HepG2 (cell line): ENCODE data around the gene METTL1. TPM values are rescaled to one million over a fixed set of nuclear protein-coding genes. Genes with fewer than 3 reads are reported as not detected.

ENCODE experiments used
- ATAD3A ChIP-seq: sonication (generic); formaldehyde crosslinking; IDR thresholded peaks from 2 replicates; pipeline ENCODE4 v1.4.0; 2020; ENCODE audit warnings: missing genetic modification reagents
- CCDC6 ChIP-seq: sonication (generic); formaldehyde crosslinking; IDR thresholded peaks from 2 replicates; pipeline ENCODE4 v1.8.1; 2022; ENCODE audit warnings: mild to moderate bottlenecking, missing genetic modification reagents, moderate library complexity
- DNMT3B ChIP-seq: conservative IDR thresholded peaks from 2 replicates; pipeline ENCODE4 v1.6.1; 2016; ENCODE audit warnings: missing biosample characterization, control low read depth
- ESRRA ChIP-seq: sonication (generic); formaldehyde crosslinking; IDR thresholded peaks from 2 replicates; pipeline ENCODE4 v1.5.1; 2020; ENCODE audit warnings: mild to moderate bottlenecking, low read depth, missing genetic modification reagents
- HNF1B ChIP-seq: sonication (generic); formaldehyde crosslinking; IDR thresholded peaks from 2 replicates; pipeline ENCODE4 v1.5.1; 2020; ENCODE audit warnings: mild to moderate bottlenecking, moderate library complexity, missing genetic modification reagents
- KLF9 ChIP-seq: IDR thresholded peaks from 2 replicates; pipeline ENCODE4 v1.6.1; 2016; ENCODE audit warnings: low read depth
- LCORL ChIP-seq, 2 experiments: fragments of 450-650 bp in 1 of 2; sonication (generic) in 1 of 2; formaldehyde crosslinking in 1 of 2; IDR thresholded peaks; 2 replicates each; pipeline versions ENCODE4 v1.5.0 to v1.6.1; 2017 to 2020; ENCODE audit warnings: antibody characterized with exemption in 1 of 2, missing genetic modification reagents in 1 of 2
- MZF1 ChIP-seq: sonication (generic); formaldehyde crosslinking; IDR thresholded peaks from 2 replicates; pipeline ENCODE4 v1.8.1; 2023; ENCODE audit warnings: mild to moderate bottlenecking, missing genetic modification reagents, borderline replicate concordance
- RBM39 ChIP-seq: fragments of 200-400 bp; formaldehyde crosslinking; IDR thresholded peaks from one replicate; pipeline ENCODE4 v1.6.1; 2018; ENCODE audit warnings: antibody characterized with exemption, mild to moderate bottlenecking, low read depth, low read length; ENCODE audit not compliant: poor library complexity, severe bottlenecking
- RELA ChIP-seq: sonication (generic); formaldehyde crosslinking; IDR thresholded peaks from 2 replicates; pipeline ENCODE4 v1.4.0; 2020; ENCODE audit warnings: missing genetic modification reagents
- TARDBP ChIP-seq: sonication (generic); formaldehyde crosslinking; IDR thresholded peaks from 2 replicates; pipeline ENCODE4 v1.8.0; 2022; ENCODE audit warnings: mild to moderate bottlenecking, missing genetic modification reagents
- TGIF2 ChIP-seq: IDR thresholded peaks from 2 replicates; pipeline ENCODE4 v1.6.1; 2016; ENCODE audit warnings: control low read depth, missing compliant biosample characterization
- TRAFD1 ChIP-seq: sonication (generic); formaldehyde crosslinking; IDR thresholded peaks from 2 replicates; pipeline ENCODE4 v1.5.1; 2020; ENCODE audit warnings: missing genetic modification reagents, mild to moderate bottlenecking, borderline replicate concordance
- WIZ ChIP-seq: sonication (generic); formaldehyde crosslinking; IDR thresholded peaks from 2 replicates; pipeline ENCODE4 v1.5.1; 2020; ENCODE audit warnings: mild to moderate bottlenecking, missing genetic modification reagents
- ZBTB14 ChIP-seq: sonication (generic); formaldehyde crosslinking; IDR thresholded peaks from 2 replicates; pipeline ENCODE4 v1.4.0; 2020; ENCODE audit warnings: missing genetic modification reagents
- ZFP37 ChIP-seq: sonication (generic); formaldehyde crosslinking; IDR thresholded peaks from 2 replicates; pipeline ENCODE4 v1.4.0; 2020; ENCODE audit warnings: missing genetic modification reagents, borderline replicate concordance
- ZFP91 ChIP-seq: sonication (generic); formaldehyde crosslinking; IDR thresholded peaks from 2 replicates; pipeline ENCODE4 v1.9.0; 2022; ENCODE audit warnings: missing genetic modification reagents, mild to moderate bottlenecking, borderline replicate concordance
- ZMYM2 ChIP-seq: sonication (generic); formaldehyde crosslinking; IDR thresholded peaks from 2 replicates; pipeline ENCODE4 v1.8.0; 2022; ENCODE audit warnings: mild to moderate bottlenecking, missing genetic modification reagents
- ZNF234 ChIP-seq: sonication (generic); formaldehyde crosslinking; conservative IDR thresholded peaks from 2 replicates; pipeline ENCODE4 v1.5.1; 2020; ENCODE audit warnings: mild to moderate bottlenecking, missing genetic modification reagents
- ZNF770 ChIP-seq: sonication (generic); formaldehyde crosslinking; IDR thresholded peaks from 2 replicates; pipeline ENCODE4 v1.5.0; 2020; ENCODE audit warnings: mild to moderate bottlenecking, missing genetic modification reagents
- polyA plus RNA-seq, 8 experiments: library from polyadenylated mRNA; depleted of rRNA in 3 of 8; stranded (reverse) in 7 of 8; unstranded in 1 of 8; fragments of >200 nt; fragmentation: Illumina TruSeq in 4 of 8; extraction: Trizol in 4 of 8; gene quantifications; 2 replicates each; pipeline versions ENCODE4 v1.2.1 to v1.2.3, GENCODE V29; 2011 to 2016; ENCODE audit warnings: low read depth in 4 of 8, missing spikeins in 1 of 8, mixed read lengths in 1 of 8; ENCODE audit not compliant: insufficient read depth in 1 of 8
- total RNA-seq, 5 experiments: library from RNA; depleted of rRNA; stranded (reverse); fragments of >200 nt; fragmentation: Illumina TruSeq; extraction: Trizol; gene quantifications; 2 replicates each; pipeline ENCODE4 v1.2.3, GENCODE V29; 2016; ENCODE audit warnings: low read depth in 1 of 5

METTL1 gene
- total and polyA plus RNA-seq, 2 of the 13 experiments (the other 11 are each of a cell fraction or from before 2014, with no cell fraction given) = 34.7 to 36.9 TPM

GRCh38 chr12:57782608-57783465 lies 10.9 kb upstream of the METTL1 start, which contains the start of gene TSFM (continued):
- TF ChIP-seq WIZ (CRISPR knock-in tag) = peak; percentile 78
- 0 out of 2 replicates have a peak, but pooled peaks have one; percentile 48 for TF ChIP-seq ZNF234 (CRISPR knock-in tag)
- no peak for TF ChIP-seq DNMT3B (CRISPR knock-in tag)
- TF ChIP-seq CCDC6 (CRISPR knock-in tag) = no peak; the same call in 1 of the 2 replicates
- TF ChIP-seq ZMYM2 (CRISPR knock-in tag) = no peak
- peak; percentile 98 for TF ChIP-seq ZFP91 (CRISPR knock-in tag)
- peak; percentile 65 for TF ChIP-seq ZNF770
- TF ChIP-seq MZF1 = no peak
- TF ChIP-seq TGIF2 = peak; percentile 80
- peak; percentile 93 for TF ChIP-seq TARDBP (CRISPR knock-in tag)
- TF ChIP-seq TRAFD1 = peak; percentile 84; the same call in 1 of the 2 replicates
- 0 out of 2 replicates have a peak, but pooled peaks have one; percentile 41 for TF ChIP-seq RELA (CRISPR knock-in tag)
- TF ChIP-seq ATAD3A (CRISPR knock-in tag) = no peak
- no peak for TF ChIP-seq ZBTB14
- no peak for TF ChIP-seq LCORL (IDR thresholded peaks at IDR 0.05)
- TF ChIP-seq LCORL (CRISPR knock-in tag; IDR thresholded peaks at IDR 0.05) = peak; percentile 70
- TF ChIP-seq RBM39 = peak; percentile 63
- TF ChIP-seq ZFP37 = no peak
- 0 out of 2 replicates have a peak, but pooled peaks have one; percentile 59 for TF ChIP-seq ESRRA (CRISPR knock-in tag)
- TF ChIP-seq HNF1B = peak; percentile 65
- peak; percentile 65; the same call in 1 of the 2 replicates for TF ChIP-seq KLF9 (CRISPR knock-in tag)
